T-helper 1 cell treated with Interleukin-12 subunit alpha and Interleukin-12 subunit beta and Interleukin-4 antibody, amounts not matched to agents 30 ng/mL and 1 ng/mL, for 36 hours (primary cell): ENCODE measurements around the gene AOPEP. TPM values are rescaled to one million over a fixed set of nuclear protein-coding genes. Genes with fewer than 3 reads are reported as not detected.

ENCODE experiments used
- intact Hi-C: fragments of 100-400 bp; cut with micrococcal nuclease; formaldehyde crosslinking; loops from one replicate; pipeline ENCODE4 v1.15.1; 2024
- total RNA-seq: library from RNA; stranded (reverse); gene quantifications from 2 replicates; pipeline ENCODE4 v1.2.3, GENCODE V29; 2022

AOPEP gene
- total RNA-seq, 1 donor from 2014 or later: 19.7 TPM

DNA sequence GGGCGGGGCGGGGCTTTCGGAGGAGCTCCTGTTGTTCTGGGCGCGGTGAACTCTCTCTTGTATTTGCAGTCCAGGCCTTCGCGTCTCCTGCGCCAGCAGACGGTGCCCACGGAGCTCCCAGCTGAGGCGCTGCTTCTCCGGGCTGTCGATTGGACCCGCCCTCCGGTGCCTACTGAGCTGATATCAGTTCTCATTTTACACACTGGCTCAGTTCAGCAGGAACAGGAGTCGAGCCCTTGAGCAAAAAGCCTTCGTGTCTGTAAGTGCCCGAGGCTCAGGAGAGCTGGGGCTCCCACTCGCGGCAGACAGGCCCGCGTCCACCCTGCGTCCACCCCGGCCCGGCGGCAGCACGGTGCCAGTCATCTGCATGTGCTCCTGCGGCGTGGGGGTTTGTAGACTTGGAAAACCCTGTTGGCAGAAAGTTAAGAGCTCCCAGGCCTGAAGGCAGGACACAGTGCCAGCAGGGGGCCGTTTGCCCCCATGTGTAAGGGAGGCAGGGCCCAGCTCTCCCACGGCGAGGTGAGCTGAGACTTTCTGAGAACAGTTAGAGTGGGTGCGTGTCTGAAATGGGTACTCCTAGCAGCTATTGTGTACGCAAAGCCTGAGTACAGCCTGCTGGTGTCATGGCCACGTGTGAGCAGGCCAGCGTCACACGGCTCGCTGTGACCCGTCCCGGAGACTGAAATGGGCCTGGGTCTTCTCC lies 359.5 kb downstream of the AOPEP start:
- intact Hi-C loops: no loop called here

DNA sequence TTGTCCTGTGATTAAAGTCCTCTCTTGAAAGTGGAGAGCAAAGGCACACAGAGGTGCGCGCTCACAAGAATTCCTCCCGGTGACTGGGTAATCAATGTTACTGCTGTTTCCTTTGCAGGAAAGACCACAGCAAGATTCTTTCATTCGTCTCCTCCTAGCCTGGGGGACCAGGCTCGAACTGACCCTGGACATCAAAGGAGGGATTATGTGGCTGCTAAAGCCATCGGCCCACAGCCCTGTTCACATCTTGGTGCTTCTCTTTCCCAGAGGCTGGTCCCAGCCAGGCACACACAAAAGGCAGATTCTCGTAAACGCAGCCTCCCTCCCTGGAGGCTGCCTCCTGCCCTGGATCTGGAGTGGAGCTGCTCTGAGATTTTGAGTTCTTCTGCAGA lies 360.1 kb downstream of the AOPEP start:
- intact Hi-C loops: no loop called here

GRCh38 chr9:95087659-95088242 lies 361.3 kb downstream of the AOPEP start:
- intact Hi-C loops: no loop called here

GRCh38 chr9:95088421-95089161 lies 362.1 kb downstream of the AOPEP start:
- intact Hi-C loops: no loop called here

GRCh38 chr9:95089257-95090022 lies 362.9 kb downstream of the AOPEP start:
- intact Hi-C loops: no loop called here

- intact Hi-C loops: no loop called here
These were observed 363.7 kb downstream of the AOPEP start for GRCh38 chr9:95090023-95090791.

DNA sequence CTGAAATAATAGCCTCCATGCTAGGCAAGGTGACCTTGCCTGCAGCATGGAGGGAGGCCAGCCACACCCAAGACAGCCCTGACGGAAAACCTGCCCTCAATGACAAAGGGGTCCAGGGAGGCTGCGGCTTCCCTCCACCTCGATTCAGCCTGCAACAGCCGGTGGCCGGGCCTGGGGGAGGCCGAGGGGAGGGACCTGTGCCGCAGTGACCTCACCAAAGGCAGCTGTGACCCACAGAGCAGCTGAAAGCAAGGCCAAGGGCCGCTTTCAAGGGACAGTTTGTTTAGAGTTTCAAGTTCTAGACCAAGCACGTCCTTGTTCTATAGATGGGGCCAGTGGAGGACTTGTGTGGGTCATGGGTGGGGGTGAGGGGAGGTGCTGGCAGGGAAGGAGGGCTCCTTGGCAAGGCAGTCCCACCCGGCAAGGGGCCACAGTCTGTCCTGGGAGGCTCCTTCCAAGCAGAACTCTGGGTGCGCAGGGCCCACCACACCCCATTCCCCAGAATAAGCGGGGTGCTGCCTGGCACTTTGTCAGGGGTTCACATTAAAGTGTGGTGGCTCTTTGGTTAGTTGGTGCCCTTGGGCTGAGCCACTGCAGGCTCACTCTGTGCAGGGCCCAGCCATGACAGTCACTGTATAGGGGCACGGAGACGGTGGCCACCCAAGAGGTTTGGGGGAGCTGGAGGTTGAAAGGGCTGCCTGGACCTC lies 364.5 kb downstream of the AOPEP start:
- intact Hi-C loops: no loop called here

DNA sequence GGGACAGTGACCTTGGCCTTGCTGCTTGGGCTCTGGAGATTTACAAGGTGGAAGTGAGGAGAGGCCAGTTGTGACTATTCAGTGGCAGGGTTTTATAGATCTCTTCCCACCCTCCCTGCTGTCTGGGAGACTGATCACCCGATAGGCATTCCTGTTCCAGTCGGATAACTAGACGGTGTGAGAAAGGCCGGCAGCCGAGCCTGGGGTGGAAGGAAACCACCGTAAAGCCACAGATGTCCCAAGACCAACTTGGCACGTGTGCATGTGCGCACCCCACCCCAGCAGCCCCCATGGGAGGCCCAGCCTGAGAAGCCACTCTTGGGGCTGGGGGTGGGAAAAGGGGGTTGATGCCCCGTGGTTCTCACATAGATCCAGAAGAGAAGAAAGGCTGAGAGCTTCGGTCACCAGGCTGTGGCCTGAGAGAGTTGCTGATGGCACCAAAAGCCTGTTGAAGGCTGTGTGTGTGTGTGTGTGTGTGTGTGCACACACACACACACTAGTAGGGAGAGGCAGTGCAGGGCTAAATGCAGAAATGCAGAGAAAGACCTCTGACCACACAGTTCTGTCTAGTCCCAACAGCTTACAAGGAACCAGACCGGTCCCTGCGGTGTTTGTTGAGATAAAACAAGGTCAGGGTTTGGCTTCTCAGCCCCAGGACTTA lies 365.2 kb downstream of the AOPEP start:
- intact Hi-C loops: no loop called here

DNA sequence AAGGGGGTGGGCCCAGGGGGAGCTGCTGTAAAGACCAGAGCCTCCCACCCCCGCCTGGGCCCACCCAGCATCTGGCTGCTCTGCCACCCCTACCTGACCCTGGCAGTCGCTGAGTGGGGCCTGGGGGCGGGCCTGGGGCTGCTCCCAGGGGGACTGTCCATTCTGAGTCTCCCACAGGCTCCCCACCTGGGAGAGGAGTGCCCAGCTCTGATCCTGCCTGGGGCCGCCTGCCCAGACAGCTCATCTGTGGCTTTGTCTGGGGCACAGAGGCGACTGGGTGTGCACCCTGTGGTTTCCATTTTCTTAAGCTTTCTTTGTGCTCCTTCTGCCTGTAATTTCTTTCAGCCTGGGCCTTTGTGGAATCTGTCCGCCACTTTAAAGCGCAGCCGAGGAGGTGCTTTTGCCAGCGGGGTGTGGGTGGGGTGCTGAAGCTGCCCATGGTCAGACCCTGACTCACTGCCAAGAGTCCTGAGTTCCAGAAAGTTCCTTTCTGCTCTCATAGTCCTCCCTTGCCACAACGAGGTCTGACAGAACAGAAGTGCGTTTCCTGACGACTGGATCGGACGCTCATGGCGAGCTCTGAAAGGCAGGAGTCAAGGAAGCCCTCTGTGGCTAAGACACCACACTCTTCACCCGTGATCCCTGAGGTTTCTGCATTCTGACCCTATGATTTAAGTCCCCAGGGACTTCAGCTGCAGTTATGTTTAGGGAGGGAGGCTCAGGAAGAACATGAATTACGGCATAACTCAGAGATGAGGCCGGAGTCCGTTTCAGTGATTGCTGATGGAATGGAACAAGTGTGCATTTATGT lies 366.0 kb downstream of the AOPEP start:
- intact Hi-C loops: no loop called here

- intact Hi-C loops: no loop called here
These were observed 367.1 kb downstream of the AOPEP start for GRCh38 chr9:95093586-95093985.

DNA sequence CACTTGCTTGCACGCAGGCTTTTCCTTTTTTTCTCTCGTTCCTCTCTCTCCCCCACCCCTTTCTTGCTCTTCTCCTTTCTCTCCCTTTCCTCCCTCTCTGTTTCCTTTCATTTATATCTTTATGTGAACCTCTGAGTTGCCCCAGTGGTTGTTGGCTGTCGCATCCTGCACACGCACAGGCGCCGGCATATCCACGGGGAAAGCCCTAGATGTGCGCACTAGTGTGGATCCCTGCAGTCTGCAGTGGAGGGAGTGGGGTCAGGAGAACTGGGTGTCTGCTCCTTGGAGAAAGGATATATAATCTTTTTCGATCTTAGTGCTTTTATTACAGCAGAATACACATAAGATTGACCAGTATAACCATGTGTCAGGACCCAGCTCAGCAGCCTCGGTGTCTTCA lies 367.5 kb downstream of the AOPEP start:
- intact Hi-C loops: no loop called here

GRCh38 chr9:95095641-95096355 lies 369.3 kb downstream of the AOPEP start:
- intact Hi-C loops: no loop called here

GRCh38 chr9:95096381-95096780 lies 369.9 kb downstream of the AOPEP start:
- intact Hi-C loops: no loop called here

DNA sequence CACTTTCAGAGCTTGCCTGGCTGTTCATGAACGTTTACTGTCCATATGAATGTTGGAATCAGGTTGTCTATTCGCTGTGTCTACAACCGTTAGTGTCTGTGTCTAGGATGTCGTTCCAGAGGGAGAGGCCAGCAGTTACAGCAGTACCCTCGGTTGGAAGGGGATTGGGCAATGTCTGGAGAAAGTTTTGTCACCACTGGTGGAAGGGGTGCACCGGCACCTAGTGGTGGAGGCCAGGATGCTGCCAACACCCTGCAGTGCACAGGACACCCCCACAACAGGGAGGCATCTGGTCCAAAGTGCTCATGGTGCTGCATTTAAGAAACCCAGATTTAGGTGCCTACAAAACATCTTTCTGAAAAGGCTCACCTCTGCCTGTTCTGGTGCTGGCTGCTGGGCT lies 370.3 kb downstream of the AOPEP start:
- intact Hi-C loops: no loop called here

DNA sequence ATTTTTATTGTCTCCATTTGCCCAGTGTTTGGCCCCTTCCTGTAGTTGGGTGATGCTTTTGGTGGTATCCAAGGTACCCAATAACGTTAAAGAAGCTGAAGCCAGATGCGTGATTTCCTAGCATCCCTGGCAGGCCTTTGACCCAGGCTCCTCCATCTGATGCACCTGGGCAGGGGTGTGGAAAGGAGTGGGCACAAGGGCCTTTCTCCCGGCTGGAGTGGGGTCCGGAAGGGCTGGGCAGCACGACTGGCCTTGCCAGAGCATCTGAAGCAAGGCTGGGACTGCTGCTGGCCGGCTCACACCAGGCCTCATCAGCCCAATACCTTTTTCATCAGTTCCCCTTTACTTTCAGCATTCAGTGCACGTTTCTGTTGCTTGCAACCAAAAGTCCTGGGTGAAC lies 370.8 kb downstream of the AOPEP start:
- intact Hi-C loops: no loop called here

DNA sequence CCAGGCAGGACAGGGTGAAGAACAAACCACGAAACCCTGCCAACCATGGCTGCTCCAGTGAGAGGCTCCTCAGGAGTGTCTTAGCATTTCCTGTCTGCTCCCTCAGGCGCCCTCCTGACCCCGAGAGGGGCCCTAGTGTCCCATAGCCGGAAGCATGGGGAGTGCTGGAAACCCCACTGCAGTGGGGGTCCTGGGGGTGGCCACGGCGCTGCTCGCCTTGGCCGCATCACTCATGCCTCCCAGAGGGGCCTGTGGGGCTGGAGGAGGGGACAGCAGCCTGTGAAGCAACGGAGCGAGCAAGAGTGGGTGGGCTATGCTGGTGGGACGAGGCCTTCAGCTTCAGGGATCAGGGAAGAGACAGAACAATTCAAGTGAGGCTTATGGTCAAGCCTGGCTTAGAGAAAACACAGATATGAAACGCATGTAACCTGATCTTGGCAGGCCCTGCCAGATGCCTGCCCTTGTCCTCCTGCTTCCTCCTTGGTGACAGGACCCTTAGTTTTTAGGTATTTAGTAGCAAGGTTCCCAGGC lies 372.0 kb downstream of the AOPEP start:
- intact Hi-C loops: no loop called here

DNA sequence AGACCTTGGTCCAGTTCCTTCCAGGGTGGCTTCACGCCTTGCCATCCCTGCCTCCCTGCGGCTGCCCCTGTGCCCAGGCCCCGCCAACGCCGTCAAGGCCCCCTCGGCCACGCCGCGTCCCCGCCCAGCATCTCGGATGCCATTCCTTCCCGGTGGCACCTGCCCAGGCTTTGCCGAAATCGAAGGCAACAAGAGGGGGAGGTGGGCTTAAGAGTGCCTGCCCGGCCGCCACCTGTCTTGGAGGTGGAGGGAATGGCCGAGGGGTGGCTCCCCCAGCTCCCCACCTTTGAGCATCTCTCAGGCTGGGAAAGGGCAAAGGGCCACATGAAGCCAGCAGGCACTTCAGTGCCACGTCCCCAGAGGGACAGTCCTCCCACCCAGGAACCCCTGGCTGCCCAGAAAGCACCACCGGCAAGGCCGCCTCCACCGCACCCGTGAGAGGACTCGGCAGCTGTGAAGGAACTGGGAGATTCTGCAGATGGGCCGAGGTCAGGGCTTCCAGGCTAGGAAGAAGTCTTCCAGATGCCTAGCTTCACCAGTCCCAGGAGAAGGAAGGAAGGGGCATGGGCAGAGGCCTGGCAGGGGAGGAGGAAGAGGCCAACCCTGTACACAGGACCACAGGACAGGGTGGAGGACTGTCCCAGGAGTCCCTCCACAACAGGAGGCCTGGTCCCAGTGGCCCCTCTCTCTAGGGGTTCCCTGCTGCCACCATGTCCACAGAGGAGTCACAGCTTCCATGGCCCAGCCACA lies 373.0 kb downstream of the AOPEP start:
- intact Hi-C loops: no loop called here
